ENCODE results near the gene CSMD2. TPM values are rescaled to one million over a fixed set of nuclear protein-coding genes. Genes with fewer than 3 reads are reported as not detected.

The CSMD2 gene
- total RNA-seq, 6 donors from 2014 or later: 0.39 to 1.0 (median 0.52) TPM

- no peak for ATAC-seq (ENCODE audit: low FRiP score in 2 of 2)
- 88 to 93% methylated on average over 1 of the region's 1 CpG for WGBS, 2 donors
- H3K27me3 ChIP-seq: no peaks in the 10 kb centered on the region
- H3K9me3 ChIP-seq: no peaks in the 10 kb centered on the region
- no peak overlapping the region for H3K4me3 ChIP-seq
- H3K27ac ChIP-seq: no peak overlapping the region
- H3K36me3 ChIP-seq: no peaks in the 10 kb centered on the region
- no peak for TF ChIP-seq CTCF (IDR thresholded peaks at IDR 0.05)
- no peaks in the 10 kb centered on the region for H3K4me1 ChIP-seq
- DNase-seq: no peak
Observed at GRCh38 chr1:33790577-33790976, 374.5 kb downstream of the CSMD2 start.

GRCh38 chr1:33784876-33785275 lies 380.2 kb downstream of the CSMD2 start:
- Histone ChIP-seq H3K4me1 (no peaks in the 10 kb centered on the region), H3K27ac (no peak overlapping the region), H3K4me3 (no peak overlapping the region), H3K36me3 (no peaks in the 10 kb centered on the region), H3K9me3 (no peaks in the 10 kb centered on the region), H3K27me3 (no peaks in the 10 kb centered on the region)
- ATAC-seq (ENCODE audit: low FRiP score in 2 of 2) (no peak), DNase-seq (no peak)
- 72 to 73% methylated on average over 3 of the region's 3 CpGs for WGBS, 2 donors
- TF ChIP-seq EP300 (IDR thresholded peaks at IDR 0.05): no peak
- no peak for TF ChIP-seq POLR2AphosphoS5 (IDR thresholded peaks at IDR 0.05)
- no peak for TF ChIP-seq CTCF (IDR thresholded peaks at IDR 0.05)
- TF ChIP-seq POLR2A (IDR thresholded peaks at IDR 0.05): no peak

- H3K4me1 ChIP-seq: no peaks in the 10 kb centered on the region
- 85 to 92% methylated on average over 7 of the region's 7 CpGs for WGBS, 2 donors
- H3K27ac ChIP-seq: no peak overlapping the region
- no peak for TF ChIP-seq CTCF (IDR thresholded peaks at IDR 0.05)
- TF ChIP-seq POLR2AphosphoS5 (IDR thresholded peaks at IDR 0.05): no peak
- TF ChIP-seq POLR2A (IDR thresholded peaks at IDR 0.05): no peak
- no peak for TF ChIP-seq EP300 (IDR thresholded peaks at IDR 0.05)
- H3K4me3 ChIP-seq: no peak overlapping the region
- no peaks in the 10 kb centered on the region for H3K36me3 ChIP-seq
- H3K9me3 ChIP-seq: no peaks in the 10 kb centered on the region
- DNase-seq: no peak
- ATAC-seq (ENCODE audit: low FRiP score in 2 of 2): no peak
- no peaks in the 10 kb centered on the region for H3K27me3 ChIP-seq
Observed at GRCh38 chr1:33782776-33783175, 382.3 kb downstream of the CSMD2 start.

- H3K36me3 ChIP-seq: no peaks in the 10 kb centered on the region
- H3K27ac ChIP-seq: no peak overlapping the region
- TF ChIP-seq EP300 (IDR thresholded peaks at IDR 0.05) (no peak), POLR2AphosphoS5 (IDR thresholded peaks at IDR 0.05) (no peak), POLR2A (IDR thresholded peaks at IDR 0.05) (no peak), CTCF (IDR thresholded peaks at IDR 0.05) (no peak)
- ATAC-seq (ENCODE audit: low FRiP score in 2 of 2) (no peak), DNase-seq (no peak)
- H3K9me3 ChIP-seq: no peaks in the 10 kb centered on the region
- H3K4me1 ChIP-seq: no peaks in the 10 kb centered on the region
- 56 to 63% methylated on average over 2 of the region's 2 CpGs for WGBS, 2 donors
- H3K4me3 ChIP-seq: no peak overlapping the region
- no peaks in the 10 kb centered on the region for H3K27me3 ChIP-seq
Observed at GRCh38 chr1:33781652-33782051, 383.4 kb downstream of the CSMD2 start.

GRCh38 chr1:33777337-33777736 lies 387.7 kb downstream of the CSMD2 start:
- Histone ChIP-seq H3K27me3 (no peaks in the 10 kb centered on the region), H3K4me1 (no peaks in the 10 kb centered on the region), H3K9me3 (no peaks in the 10 kb centered on the region), H3K36me3 (no peaks in the 10 kb centered on the region), H3K27ac (no peak overlapping the region), H3K4me3 (no peak overlapping the region)
- 60 to 74% methylated on average over 4 of the region's 4 CpGs for WGBS, 2 donors
- DNase-seq (no peak), ATAC-seq (ENCODE audit: low FRiP score in 2 of 2) (no peak)
- no peak for TF ChIP-seq EP300 (IDR thresholded peaks at IDR 0.05)

All from upper lobe of left lung (tissue), 6 donors.